ENCODE measurements around the gene TLX2.
A peak's percentile ranks its signal among the peaks of the same experiment; 100 is the strongest.

TLX2 gene

DNA sequence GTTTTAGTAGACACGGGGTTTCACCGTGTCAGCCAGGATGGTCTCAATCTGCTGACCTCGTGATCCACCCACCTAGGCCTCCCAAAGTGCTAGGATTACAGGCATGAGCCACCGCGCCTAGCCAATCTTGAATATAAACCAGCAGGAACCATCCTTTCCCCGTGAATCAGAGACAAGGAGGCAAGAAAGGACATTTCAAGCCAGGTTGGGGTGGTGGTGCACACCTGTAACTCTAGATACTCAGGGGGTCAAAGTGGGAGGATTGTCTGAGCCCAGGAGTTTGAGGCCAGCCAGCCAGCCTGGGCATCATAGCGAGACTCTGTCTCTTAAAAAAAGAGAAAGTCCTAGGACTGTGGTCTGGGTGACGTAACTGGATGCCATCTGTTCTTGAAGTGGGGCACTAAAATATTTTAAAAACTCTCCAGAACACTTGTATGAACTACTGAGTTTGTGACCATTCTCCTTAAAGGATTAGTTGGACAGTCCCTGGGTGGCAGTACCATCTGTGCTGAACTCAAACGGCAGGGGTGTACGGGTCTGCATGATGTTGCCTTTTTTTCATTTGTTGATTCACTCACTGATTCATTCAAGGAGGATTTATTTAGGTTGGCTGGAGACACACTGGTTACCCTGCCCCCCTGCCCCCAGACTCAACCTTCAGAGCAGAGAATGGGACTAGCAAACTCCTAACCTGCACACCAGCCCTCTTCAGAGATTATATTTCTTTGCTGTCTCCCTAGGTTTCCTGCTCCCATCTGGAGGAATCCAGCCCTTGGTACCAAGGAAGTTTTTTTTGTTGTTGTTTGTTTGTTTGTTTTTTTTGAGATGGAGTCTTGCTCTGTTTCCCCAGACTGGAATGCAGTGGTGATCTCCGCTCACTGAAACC is 2.9 kb upstream of the TLX2 start:
- DNase-seq (ENCODE audit: low spot score): no peak

- DNase-seq (ENCODE audit: low spot score): peak; percentile 42
Measured at GRCh38 chr2:74512744-74513604, 1.3 kb upstream of the TLX2 start.

DNA sequence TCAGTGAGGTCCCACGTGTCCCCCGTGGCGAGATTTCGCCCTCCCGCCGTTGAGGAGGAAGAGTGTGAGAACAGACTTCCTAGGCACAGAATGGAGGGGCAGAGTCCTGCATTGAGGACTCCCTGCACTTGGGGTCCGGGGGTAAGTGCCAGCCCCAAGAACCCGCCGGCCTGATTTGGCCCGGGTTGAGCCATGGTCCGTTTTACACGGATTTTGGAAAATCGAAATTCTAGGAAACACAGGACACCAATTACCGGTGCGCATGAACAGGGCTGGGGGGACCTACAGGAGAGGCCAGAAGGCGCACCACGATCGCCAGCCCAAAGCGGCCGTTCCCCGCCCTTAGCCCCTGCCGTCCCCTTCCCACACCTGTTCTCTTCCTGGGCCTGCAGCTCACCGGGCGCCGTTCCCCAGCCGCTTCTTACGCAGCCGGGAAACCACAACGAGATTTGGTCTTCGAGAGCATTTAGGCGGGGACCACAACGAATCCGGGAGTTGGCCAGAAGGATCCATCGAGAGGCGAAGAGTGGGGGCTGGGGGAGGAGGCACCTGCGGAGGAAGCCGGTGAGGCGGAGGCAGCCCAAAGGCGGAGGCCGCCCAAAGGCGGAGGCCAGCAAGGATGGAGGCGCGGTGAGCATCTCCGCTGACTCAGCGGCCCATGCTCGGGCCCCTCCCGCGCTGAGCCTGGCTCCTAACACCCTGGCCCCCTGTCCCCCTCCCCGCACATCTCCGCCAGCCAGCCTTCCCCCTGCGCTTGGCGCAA is 464 bp upstream of the TLX2 start:
- peak; percentile 32 for DNase-seq (ENCODE audit: low spot score)

DNA sequence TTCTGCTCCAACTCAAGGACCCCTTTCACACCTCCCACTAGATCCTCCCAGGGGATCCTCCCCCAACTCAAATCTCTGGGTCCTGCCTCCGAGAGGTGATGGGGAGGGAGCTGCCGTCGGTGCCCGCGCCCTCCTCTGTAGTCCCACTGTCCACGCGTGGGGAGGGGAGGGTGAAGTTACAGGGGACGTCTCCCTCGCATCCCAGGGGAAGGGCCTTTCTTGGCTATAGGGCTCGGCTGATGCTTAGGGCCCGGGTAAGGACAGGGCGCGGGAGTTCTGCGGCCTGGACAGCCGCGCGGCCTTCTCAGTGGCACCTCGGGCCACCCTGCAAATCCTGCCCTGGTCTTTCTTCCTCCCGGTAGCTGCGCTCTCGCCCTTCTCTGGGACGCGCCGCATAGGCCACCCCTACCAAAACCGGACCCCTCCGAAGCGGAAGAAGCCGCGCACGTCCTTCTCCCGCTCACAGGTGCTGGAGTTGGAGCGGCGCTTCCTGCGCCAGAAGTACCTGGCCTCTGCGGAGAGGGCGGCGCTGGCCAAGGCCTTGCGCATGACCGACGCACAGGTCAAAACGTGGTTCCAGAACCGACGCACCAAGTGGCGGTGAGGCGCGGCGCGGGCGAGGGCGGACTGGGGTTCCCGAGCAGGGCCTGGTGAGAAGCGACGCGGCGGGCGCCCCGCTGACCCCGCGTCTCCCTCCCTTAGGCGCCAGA is 1.2 kb downstream of the TLX2 start:
- no peak for DNase-seq (ENCODE audit: low spot score)

DNA sequence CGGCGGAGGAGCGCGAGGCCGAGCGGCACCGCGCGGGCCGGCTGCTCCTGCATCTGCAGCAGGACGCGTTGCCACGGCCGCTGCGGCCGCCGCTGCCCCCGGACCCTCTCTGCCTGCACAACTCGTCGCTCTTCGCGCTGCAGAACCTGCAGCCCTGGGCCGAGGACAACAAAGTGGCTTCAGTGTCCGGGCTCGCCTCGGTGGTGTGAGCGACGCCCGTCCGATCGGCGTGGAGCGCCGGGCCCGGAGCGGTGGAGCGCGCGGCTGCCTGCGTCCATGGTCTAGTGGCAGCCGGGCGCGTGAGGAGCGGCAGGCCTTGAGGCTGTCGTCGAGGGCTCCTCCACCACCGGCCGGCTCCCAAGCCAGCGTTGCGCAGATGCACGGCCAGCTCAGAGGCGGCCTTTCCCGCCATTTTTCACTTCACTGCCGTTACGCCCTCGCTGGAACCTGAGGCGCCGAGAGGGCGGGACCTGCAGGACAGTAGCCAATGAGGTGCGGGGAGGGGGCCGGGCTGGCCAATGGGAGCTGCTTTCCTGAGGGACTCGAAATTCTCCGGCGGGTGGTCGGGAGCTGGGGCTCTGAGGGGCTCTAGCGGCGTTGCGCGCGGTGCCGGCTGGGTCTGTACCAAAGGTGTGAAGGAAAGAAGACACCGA is 1.9 kb downstream of the TLX2 start:
- peak; percentile 95 for DNase-seq (ENCODE audit: low spot score)

GRCh38 chr2:74516650-74517049 is 2.4 kb downstream of the TLX2 start:
- no peak for DNase-seq (ENCODE audit: low spot score)

DNA sequence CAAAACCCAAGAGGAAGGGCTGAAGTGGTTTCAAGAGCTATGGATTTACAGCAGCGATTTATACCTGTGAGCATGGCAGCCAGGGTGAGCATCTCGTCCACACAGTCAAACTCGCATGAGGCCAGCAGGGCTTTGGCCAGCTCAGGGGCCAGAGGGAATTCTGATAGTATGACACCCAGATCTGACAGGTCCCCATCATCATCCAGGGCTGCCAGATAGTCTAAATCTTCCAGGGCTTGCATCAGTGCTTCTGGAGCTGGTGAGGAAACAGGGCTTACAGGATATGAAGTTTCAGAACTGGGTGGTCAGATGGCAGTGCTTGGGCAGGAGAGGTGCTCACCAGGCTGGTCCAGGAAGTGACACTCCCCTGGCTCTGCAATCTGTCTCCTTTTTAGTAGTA is 8.3 kb downstream of the TLX2 start:
- DNase-seq (ENCODE audit: low spot score): no peak

DNA sequence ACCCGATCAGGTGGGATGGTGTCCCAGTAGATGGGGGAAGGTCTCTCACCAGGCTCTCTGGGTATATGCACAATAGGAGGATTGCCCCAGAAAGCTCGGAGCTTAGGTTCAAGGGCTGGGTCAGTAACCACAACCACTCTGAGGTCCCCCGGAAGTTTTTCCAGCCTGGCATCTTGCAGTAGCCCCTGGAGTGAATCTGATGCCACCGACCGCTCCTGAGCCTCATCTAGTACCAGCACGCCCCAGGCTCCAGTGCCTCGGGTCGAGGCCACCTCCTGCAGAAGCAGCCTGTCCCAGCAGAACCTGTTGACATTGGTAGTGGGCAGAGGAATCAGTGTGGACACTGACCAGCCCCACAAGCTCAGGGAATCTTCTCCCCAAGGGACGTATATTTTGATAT is 9.8 kb downstream of the TLX2 start:
- no peak for DNase-seq (ENCODE audit: low spot score)

GRCh38 chr2:74524955-74525716 is 10.9 kb downstream of the TLX2 start:
- DNase-seq (ENCODE audit: low spot score): no peak

GRCh38 chr2:74525717-74526648 is 11.7 kb downstream of the TLX2 start, which contains the start of gene DQX1:
Gene DQX1, minus strand, starts transcription at chr2:74526231. Its CDS starts 502 bp downstream, at chr2:74525729.
- peak; percentile 50 for DNase-seq (ENCODE audit: low spot score)

DNA sequence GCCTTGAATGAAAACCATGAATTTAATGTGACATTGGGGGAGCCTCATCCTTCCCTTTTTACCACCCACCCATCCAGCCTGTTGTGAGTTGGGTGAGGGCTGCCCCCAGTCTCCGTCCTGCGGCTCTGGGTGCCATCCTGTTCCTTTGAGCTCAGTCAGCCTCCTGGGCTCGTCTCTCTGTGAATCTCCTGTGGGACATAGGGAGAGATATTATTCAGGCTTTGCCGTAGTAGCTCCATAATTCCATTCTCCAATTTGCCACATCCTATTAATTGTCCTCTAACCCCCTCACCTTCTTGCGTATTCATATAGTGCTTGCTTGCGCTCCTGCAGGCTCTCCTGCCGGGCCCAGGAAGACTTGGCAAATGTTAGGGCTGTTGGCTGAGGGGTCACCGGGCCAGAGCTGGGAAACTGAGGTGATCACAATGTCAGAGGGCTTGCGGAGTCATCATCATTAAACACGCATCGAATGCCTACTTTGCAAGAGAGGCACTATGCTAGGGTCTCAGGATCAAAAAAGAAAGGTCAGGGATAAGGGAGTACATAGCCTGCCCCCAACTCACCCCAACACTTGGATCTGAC is 12.5 kb downstream of the TLX2 start:
- DNase-seq (ENCODE audit: low spot score): no peak

DNA sequence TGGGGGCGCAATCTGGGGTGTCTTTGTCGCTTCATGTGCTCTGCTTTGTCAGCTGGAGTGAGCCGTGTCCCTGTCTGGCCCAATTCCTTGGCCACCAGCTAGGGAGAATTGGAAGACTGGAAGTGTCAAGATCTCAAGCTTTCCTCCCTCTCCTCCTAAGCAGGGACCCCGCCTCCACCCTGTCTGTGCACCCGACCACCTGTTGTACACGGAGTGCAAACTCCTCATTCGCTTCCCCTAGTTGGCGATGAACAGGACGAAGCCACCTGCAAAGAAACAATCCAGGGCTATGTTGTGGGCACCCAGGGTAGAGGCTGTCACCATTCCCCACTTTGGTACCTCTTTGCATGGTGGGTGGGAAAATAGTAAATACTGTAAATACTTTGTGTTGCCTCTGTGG is 13.5 kb downstream of the TLX2 start:
- DNase-seq (ENCODE audit: low spot score): no peak

DNA sequence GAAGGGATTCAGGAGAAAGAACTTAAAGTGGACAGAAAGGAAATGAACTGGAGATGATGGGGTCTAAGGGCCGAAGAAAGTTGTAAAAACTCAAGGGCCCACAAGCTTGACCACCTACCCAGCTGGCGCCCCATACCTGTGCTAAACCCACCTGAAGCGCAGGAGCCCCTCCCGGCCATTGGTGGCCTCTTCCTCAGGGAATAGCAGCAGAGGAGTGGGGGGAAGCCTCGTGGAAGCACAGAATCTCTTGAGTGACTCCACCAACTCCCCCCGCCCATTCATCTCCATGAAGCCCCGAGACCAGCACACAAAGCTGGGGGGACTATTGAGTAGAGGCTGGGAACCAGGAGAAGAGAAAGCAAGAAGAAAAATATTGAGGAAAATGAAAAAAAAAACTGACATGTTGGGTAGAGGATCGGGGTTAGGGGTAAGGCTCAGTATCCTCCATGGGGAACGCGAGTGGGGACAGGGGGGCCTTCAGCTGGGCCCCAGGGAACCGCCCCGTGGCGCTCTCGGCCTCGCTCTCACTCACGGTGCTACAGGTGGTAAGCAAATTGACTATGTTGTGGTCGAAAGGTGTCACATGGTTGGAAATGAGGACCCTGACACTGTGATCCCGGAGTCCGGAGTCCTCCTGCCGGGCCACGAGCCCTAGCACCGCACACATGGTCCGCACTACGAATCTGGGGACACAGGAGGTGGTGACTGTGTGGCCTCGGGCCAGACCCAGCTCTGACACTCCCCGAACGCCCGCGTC is 14.5 kb downstream of the TLX2 start:
- DNase-seq (ENCODE audit: low spot score): no peak

- DNase-seq (ENCODE audit: low spot score): peak; percentile 100
Measured at GRCh38 chr2:74529357-74530238, 15.3 kb downstream of the TLX2 start, which contains the start of the genes AUP1 and HTRA2. Gene AUP1, minus strand, starts transcription at chr2:74529706. Its CDS starts 77 bp downstream, at chr2:74529629. Gene HTRA2, plus strand, starts transcription at chr2:74529933. Its CDS starts 74 bp downstream, at chr2:74530007.

GRCh38 chr2:74530239-74531187 is 16.3 kb downstream of the TLX2 start:
- DNase-seq (ENCODE audit: low spot score): peak; percentile 69

DNA sequence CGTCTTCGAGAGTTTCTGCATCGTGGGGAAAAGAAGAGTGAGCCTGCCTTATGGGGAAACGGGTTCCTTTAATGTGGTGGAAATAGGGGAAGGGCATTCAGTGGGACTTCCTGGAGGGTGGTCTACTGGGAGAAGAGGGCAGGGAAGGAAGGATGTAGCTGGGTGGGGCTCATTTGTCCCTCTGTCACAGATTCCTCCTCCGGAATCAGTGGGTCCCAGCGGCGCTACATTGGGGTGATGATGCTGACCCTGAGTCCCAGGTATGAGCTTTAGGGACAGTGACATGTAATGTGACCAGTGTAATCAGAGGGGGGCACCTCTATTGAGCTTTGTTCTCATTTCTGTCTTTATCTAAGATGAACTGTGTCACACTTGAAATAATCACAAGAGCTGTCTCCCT is 17.4 kb downstream of the TLX2 start:
- DNase-seq (ENCODE audit: low spot score): no peak

Data from iPS-NIHi11 (cell line).